IPS-NIHi11 (cell line): ENCODE results near the gene CSPG4.
A peak's percentile ranks its signal among the peaks of the same experiment; 100 is the strongest.
"Not testable (repeated sequence)": the region's sequence is repeated elsewhere in the genome, so short reads cannot be mapped to it uniquely, and the experiment has no call there.

Source experiments
- DNase-seq: peaks from one replicate; pipeline ENCODE4 v3.0.0; 2012; ENCODE audit warnings: mixed read lengths, low spot score

Gene CSPG4

DNA sequence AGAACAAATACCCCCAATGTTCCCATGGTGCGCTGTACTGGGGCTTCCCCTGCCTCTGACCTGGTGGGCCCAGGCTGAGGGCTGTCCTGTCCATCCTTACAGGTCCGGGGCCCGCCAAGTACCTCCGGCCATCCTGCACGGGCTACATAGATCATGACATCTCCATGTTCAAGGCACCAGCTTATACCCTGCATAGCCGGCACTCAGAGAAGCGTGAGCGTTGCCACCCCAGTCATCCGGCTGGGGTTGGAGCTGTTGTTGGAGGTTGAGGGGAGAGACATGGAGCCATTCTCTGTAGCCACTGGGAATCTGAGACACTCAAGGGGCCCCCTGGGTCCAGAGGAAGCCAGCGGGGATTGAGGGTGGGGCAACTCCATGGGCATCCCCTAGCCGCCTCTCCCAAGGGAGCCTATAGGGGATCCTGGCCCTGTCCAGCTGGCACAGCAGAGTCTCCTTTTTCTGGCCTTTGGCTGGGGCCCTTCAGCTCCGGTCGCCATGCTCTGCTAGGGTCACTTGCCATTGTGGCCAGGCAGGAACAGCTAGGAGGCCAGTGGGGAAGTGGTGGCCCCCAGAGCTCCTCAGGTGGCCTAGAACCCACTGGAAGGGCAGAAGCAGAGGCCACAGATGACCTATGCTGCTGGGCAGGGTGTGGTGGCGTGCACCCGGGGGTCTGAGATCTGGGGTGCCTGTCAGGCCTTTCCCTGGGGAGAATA, 12.5 kb upstream of the CSPG4 start:
- no peak for DNase-seq

DNA sequence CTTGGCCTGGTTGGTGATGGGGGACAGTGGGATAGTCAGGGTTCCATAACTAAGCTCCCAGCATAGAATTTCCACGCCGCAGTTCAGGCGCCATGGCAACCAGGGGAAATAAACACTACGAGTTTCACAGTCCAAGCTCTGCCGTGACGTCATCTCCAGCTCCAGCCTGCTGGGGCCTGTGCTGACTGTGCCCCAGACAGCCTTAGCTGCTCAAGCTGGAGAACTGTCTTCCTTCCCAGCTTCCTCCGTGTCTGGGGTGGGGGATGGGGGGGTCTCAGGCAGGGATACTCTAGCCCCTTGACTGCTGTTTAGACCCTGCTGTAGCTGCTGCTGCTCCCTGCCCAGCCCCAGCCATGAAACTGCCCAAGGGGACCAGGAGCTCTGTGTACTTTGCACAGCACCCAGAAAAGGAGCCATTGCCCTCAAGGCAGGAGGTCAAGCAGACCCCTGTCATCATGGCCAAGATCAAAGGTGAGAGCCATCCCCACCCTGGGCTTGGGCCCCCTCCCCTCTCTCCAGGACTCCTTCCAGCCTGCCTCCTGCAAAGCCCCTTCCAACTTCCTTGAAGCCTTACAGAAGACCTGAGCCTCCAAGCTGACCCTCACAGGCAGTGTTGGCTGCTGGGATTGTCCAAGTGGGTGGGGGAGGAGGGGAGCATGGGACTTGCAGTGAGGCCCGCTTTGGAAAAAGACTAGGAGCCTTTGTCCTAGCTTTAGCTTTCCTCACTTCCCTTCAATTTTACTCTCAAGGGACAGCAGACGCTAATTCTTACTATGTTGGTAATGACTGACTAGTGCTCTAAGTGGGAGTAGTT, 11.4 kb upstream of the CSPG4 start:
- DNase-seq, result peak; percentile 69

GRCh38 chr15:75723171-75723846, 10.7 kb upstream of the CSPG4 start:
- no peak for DNase-seq

- no peak for DNase-seq
Observed at GRCh38 chr15:75721923-75722870, 9.5 kb upstream of the CSPG4 start.

DNA sequence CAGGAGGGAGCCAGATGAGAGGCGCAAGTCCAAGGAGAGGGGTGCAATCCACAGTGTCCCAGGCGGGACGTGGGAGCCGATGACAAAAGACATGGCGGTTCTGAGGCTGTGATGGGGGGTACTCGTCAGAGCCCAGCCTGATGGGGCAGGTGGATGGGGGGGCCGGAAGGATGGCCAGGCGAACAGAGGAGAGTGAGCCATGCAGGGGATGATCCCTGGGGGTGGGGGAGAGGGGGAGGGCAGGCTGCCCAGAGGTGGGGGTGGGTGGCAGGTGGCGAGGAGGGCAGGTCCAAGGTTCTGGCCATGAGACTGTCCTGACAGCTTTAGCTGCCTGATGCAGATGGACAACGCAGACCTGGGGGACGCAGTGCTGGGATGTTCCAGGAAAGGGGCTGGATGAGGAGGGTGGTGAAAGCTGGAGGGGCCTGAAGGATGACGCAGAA, 8.9 kb upstream of the CSPG4 start:
- DNase-seq, result no peak

- peak; percentile 82 for DNase-seq
Observed at GRCh38 chr15:75720787-75721479, 8.3 kb upstream of the CSPG4 start.

DNA sequence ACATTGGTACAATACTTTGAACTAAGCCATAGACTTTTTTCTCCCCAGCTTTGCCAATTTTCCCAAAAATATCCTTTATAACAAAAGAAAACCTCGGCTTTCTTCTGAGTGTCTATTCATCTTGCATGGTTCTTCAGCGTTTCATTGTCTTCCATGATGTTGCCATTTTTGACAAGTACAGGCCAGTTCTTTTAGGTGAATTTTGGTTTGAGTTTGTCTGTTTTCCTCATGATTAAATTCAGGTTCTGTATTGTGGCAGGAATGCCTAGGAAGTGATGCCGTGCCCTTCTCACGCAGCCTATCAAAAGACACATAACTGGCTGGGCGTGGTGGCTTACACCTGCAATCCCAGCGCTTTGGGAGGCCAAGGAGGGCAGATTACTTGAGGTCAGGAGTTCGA, 7.6 kb upstream of the CSPG4 start:
- no peak for DNase-seq

GRCh38 chr15:75718328-75718727, 5.7 kb upstream of the CSPG4 start:
- DNase-seq, result no peak

GRCh38 chr15:75717001-75717400, 4.4 kb upstream of the CSPG4 start:
- DNase-seq, result not testable (repeated sequence)

DNA sequence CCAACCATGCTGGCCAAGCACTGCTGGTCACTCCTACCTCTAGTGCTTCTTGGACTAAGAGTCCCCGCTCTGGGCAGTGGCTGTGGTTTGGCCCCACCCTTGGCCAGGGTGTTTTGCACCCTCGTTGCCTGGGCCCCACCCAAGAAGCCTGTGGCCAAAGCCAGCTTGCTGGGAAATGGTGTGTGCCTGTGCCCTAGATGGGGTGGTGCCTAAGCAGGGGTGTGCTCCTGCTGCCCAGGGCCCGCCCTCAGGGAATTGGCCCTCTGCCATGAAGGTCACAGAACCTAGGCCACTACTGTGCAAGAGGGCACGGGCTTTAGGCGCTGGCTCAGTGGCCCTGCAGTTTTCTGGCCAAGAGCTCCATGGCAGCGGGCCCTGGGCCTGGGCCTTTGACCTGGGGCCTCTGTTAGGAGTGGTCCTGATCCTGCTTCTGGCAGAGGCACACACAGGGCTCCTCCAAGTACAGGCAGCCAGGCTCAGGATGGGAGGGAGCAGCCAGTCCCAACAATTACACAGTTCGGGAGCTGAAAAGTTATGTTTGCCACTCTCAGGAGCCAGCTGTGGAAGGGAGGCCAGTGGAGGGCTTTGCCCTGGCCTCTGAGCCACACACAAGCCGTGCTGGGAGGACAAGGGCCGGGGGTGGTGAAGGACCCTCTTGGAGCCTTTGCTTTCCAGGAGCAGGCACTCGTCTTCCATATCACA, 3.8 kb upstream of the CSPG4 start:
- DNase-seq, result not testable (repeated sequence)

- DNase-seq, result not testable (repeated sequence)
Observed at GRCh38 chr15:75715312-75715832, 2.7 kb upstream of the CSPG4 start.

DNA sequence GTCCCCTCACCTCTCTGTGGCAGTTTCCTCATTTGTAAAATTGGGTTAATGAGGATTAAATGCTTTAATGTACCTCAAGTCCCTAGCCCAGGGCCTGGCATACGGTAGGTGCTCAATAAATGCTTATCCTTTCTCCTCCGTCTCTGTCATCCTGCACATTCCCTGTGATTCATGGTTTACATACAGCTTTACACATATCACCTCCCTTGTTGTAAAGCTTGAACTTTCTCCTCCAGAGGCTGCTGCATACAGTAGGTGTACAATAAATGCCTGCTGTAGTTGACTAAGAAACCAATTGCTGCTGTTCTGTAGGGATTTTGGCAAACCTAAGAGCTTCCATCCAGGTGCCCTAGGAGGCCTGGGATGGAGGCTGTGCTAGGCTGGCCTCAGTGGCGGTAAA, 1.5 kb upstream of the CSPG4 start:
- no peak for DNase-seq

GRCh38 chr15:75713338-75713895, 769 bp upstream of the CSPG4 start:
- DNase-seq, result no peak

- DNase-seq, result not testable (repeated sequence)
Observed at GRCh38 chr15:75711495-75711894, 1.2 kb downstream of the CSPG4 start.

DNA sequence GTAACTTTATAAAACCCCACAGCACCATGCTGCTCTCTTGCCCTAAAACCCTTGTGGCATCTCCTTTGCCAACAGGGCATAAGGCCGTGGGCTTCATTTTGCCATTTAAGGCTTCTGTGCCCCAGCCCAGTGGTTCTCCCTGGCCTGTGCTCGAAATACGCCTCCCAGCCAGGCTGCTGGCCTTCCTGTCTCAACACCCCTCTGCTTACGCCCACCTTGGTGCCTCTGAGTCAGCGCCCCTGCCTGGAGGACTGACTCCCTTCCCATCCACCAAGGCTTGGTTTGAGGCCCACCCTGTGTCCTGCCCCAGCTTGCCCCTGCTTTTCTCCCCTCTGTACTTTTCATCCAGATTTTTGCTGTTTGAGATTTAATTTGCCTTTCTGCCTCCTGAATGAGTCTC, 1.8 kb downstream of the CSPG4 start:
- not testable (repeated sequence) for DNase-seq

DNA sequence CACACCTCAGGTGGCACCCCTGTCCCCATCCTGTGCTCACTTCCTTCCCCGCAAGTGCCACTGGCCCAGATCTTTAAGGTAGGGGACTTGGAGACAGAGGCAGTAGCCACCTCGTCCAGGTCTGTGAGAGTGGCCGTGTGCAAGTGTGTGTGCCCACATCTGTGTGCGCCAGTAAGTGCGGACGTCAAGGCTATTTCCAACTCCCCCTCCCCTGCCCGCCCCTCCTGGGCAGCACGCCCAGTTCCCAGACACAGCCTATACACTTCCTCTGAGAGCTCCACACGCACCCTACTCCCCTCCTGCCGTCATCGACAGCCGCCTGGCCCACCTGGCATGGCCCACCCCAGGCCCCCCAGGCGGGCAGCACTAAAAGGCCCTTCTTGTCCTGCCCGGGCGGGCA, 3.2 kb downstream of the CSPG4 start:
- DNase-seq, result not testable (repeated sequence)

DNA sequence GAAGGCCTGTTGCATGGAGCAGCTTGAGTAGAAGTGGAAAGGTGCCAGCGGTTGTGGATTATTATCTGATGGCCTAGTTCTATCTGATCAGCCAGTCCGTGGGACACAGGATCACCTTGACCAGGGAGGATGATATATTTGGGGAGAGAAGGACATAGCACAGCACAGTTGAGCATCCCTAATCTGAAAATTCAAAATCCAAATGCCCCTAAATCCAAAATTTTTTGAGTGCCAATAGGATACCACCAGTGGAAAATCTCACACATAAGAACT, 6.0 kb downstream of the CSPG4 start:
- no peak for DNase-seq

DNA sequence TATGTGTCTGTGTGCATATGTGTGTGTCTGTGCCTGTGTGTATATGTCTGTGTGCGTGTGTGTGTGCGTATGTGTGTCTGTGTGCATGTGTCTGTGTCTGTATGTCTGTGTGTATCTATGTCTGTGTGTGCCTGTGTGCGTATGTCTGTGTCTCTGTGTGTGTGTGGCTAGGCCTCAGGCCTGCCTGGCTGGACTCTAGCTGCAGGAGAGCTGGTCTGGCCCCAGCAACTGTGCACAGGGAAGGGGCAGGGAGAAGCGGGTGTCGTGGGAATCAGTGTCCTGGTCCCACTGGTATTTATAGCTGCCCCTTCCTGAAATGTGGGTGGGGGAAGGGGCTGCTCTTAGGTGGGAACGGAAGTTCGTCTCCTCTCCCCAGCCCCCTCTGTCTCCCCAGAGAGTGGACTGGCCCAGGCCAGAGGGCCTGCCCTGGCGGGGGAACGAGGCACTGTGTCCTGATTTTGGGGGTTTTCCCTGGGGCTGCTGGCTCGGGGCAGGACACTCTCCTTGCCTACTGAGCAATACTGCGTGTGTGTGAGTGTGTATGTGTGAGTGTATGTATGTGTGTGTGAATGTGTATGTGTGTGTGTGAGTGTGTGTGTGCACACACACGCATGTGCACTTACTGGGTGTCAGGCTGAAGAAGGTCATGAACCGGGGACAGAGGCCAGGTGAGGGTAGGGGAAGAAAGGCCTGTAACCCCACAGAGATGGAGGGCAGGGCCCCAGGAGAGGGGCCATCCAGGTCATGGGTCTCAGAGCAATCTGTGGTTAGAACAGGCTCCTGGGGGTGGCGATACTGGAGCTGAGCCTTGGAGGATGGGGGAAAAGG, 6.6 kb downstream of the CSPG4 start:
- no peak for DNase-seq

GRCh38 chr15:75705375-75705774, 7.3 kb downstream of the CSPG4 start:
- not testable (repeated sequence) for DNase-seq
